KMS-11 (cell line): ENCODE measurements around the gene GIMAP2.
"Not testable (repeated sequence)": the region's sequence is repeated elsewhere in the genome, so short reads cannot be mapped to it uniquely, and the experiment has no call there.

ENCODE experiments used
- H2AFZ ChIP-seq: fragments of 200-600 bp; sonication (generic); 2 replicates; pipeline ENCODE4 v1.6.1; 2016; ENCODE audit warnings: antibody characterized with exemption, mixed run types, low read depth
- H3K27ac ChIP-seq: fragments of 200-600 bp; sonication (generic); 2 replicates; pipeline ENCODE4 v1.6.1; 2016; ENCODE audit warnings: mild to moderate bottlenecking, mixed run types
- H3K27me3 ChIP-seq: fragments of 200-600 bp; sonication (generic); 2 replicates; pipeline ENCODE4 v1.6.1; 2017; ENCODE audit warnings: mild to moderate bottlenecking, low read depth, mixed run types, moderate library complexity; ENCODE audit not compliant: insufficient read depth
- H3K36me3 ChIP-seq: fragments of 200-600 bp; sonication (generic); 2 replicates; pipeline ENCODE4 v1.6.1; 2017; ENCODE audit warnings: mild to moderate bottlenecking, mixed run types; ENCODE audit not compliant: insufficient read depth
- H3K4me1 ChIP-seq: fragments of 200-600 bp; sonication (generic); 2 replicates; pipeline ENCODE4 v1.6.1; 2016; ENCODE audit warnings: mild to moderate bottlenecking, low read depth, mixed run types; ENCODE audit not compliant: poor library complexity, severe bottlenecking
- H3K4me2 ChIP-seq: fragments of 200-600 bp; sonication (generic); 2 replicates; pipeline ENCODE4 v1.7.0; 2016; ENCODE audit warnings: mild to moderate bottlenecking, mixed run types
- H3K4me3 ChIP-seq: fragments of 200-600 bp; sonication (generic); IDR thresholded peaks from 2 replicates; pipeline ENCODE4 v1.6.1; 2017; ENCODE audit warnings: low read depth, low read length, mixed read lengths; ENCODE audit not compliant: insufficient read depth
- H3K79me2 ChIP-seq: fragments of 200-600 bp; sonication (generic); 2 replicates; pipeline ENCODE4 v1.6.1; 2016; ENCODE audit warnings: low read depth, mixed run types; ENCODE audit not compliant: insufficient read depth
- H3K9ac ChIP-seq: fragments of 200-600 bp; sonication (generic); 2 replicates; pipeline ENCODE4 v1.6.1; 2016; ENCODE audit warnings: mild to moderate bottlenecking, mixed run types
- H4K20me1 ChIP-seq: fragments of 200-600 bp; sonication (generic); 2 replicates; pipeline ENCODE4 v1.6.1; 2016; ENCODE audit warnings: mild to moderate bottlenecking, mixed run types; ENCODE audit not compliant: insufficient read depth
- TF ChIP-seq, protein P1 (sequence below): fragments of 200-600 bp; sonication (generic); conservative IDR thresholded peaks from 2 replicates; pipeline ENCODE4 v1.6.1; 2017; ENCODE audit warnings: low read depth, mild to moderate bottlenecking, antibody characterized with exemption, low read length, moderate library complexity, mixed read lengths

The GIMAP2 gene

DNA sequence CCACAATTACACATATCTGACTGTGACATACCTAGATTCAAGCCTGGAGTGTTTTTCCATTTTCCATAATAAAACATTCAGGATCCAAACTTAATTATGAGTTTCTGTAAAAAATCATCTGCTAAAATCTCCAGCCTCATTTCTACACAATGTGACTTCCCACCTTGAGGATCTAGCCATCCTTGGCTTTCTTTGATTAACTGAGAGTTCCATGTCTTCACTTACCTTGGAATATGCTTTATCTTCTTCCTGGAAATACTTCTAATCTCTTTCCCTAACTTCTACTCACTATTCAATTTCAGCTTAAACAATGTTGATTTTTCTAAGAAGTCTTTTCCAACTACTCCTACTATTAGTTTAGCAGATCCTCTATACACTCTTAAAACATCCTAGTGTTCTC is 16.5 kb upstream of the GIMAP2 start:
- Histone ChIP-seq H3K4me2 (no peak overlapping the region), H3K27ac (no peak overlapping the region), H3K36me3 (no peaks in the 10 kb centered on the region), H3K79me2 (no peaks in the 10 kb centered on the region), H2AFZ (no peak overlapping the region), H3K9ac (no peak overlapping the region), H4K20me1 (no peaks in the 10 kb centered on the region), H3K27me3 (no peaks in the 10 kb centered on the region), H3K4me1 (no peaks in the 10 kb centered on the region), H3K4me3 (no peak overlapping the region)
- TF ChIP-seq, protein P1, sequence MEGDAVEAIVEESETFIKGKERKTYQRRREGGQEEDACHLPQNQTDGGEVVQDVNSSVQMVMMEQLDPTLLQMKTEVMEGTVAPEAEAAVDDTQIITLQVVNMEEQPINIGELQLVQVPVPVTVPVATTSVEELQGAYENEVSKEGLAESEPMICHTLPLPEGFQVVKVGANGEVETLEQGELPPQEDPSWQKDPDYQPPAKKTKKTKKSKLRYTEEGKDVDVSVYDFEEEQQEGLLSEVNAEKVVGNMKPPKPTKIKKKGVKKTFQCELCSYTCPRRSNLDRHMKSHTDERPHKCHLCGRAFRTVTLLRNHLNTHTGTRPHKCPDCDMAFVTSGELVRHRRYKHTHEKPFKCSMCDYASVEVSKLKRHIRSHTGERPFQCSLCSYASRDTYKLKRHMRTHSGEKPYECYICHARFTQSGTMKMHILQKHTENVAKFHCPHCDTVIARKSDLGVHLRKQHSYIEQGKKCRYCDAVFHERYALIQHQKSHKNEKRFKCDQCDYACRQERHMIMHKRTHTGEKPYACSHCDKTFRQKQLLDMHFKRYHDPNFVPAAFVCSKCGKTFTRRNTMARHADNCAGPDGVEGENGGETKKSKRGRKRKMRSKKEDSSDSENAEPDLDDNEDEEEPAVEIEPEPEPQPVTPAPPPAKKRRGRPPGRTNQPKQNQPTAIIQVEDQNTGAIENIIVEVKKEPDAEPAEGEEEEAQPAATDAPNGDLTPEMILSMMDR, result no peak

DNA sequence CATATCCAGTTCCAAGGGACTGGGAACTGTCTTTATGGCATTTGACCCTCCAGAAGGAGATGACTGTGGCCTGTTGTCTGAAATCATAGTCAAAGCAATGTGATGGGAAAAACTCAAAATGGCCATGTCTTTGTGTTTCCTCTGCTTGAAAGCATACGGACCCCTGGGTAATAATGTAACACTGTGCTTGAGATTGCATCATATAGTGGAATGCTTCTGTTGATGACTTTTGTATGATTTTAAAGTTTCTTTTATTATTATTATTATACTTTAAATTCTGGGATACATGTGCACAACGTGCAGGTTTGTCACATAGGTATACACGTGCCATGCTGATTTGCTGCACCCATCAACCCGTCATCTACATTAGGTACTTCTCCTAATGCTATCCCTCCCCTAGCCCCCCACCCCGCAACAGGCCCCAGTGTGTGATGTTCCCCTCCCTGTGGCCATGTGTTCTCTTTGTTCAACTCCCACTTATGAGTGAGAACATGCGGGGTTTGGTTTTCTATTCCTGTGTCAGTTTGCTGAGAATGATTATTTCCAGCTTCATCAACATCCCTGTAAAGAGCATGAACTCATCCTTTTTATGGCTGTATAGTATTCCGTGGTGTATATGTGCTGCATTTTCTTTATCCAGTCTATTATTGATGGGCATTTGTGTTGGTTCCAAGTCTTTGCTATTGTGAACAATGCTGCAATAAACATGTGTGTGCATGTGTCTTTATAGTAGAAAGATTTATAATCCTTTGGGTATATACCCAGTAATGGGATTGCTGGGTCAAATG is 13.5 kb upstream of the GIMAP2 start:
- not testable (repeated sequence) for H3K27ac ChIP-seq, H3K36me3 ChIP-seq, H3K4me2 ChIP-seq, H3K79me2 ChIP-seq, H3K9ac ChIP-seq, H4K20me1 ChIP-seq, H3K4me1 ChIP-seq, H3K27me3 ChIP-seq, H2AFZ ChIP-seq, H3K4me3 ChIP-seq

DNA sequence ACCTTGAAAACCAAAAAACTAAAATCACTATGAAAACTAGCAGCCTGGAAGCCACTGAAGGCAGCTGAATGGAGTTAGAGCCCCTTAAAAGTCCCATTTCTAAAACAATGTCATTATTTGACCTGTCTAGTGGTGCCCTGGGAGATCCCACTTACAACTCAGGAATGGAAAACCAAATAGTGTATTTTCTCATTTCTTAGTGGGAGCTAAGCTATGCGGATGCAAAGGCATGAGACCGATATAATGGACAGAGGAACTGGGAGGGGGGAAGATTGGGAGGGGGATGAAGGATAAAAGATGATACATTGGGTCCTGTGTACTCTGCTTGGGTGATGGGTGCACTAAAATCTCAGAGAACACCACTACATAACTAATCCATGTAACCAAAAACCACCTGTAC is 9.8 kb upstream of the GIMAP2 start:
- no peaks in the 10 kb centered on the region for H3K79me2 ChIP-seq
- no peaks in the 10 kb centered on the region for H3K36me3 ChIP-seq
- no peaks in the 10 kb centered on the region for H3K4me1 ChIP-seq
- no peak overlapping the region for H3K4me3 ChIP-seq
- no peaks in the 10 kb centered on the region for H3K27me3 ChIP-seq
- H3K4me2 ChIP-seq, result no peak overlapping the region
- no peak overlapping the region for H2AFZ ChIP-seq
- H4K20me1 ChIP-seq, result no peaks in the 10 kb centered on the region
- H3K27ac ChIP-seq, result no peak overlapping the region
- H3K9ac ChIP-seq, result no peak overlapping the region
- TF ChIP-seq, protein P1, result no peak

DNA sequence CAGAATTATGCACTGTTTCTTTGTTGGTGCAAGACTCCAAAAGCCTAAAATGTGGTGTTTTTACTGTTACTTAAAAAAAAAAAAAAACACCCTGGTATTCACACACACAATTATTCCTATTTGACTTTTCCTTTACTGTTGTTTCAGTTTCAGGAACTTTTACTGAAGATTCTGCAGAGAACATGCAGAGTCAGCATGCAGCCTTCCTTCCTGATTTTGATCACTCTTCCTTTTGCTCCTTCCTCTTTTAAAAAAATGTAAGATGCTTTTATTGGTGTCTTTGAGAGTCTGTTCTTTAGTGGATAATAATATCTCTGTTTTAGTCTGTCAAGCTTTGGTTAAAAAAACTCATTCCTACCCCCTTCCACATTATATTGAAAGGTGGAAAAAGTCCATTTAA is 9.2 kb upstream of the GIMAP2 start:
- not testable (repeated sequence) for H3K27me3 ChIP-seq, H3K79me2 ChIP-seq, H3K4me1 ChIP-seq, H3K27ac ChIP-seq, H4K20me1 ChIP-seq, H3K9ac ChIP-seq, H3K36me3 ChIP-seq, H2AFZ ChIP-seq, H3K4me3 ChIP-seq, H3K4me2 ChIP-seq

DNA sequence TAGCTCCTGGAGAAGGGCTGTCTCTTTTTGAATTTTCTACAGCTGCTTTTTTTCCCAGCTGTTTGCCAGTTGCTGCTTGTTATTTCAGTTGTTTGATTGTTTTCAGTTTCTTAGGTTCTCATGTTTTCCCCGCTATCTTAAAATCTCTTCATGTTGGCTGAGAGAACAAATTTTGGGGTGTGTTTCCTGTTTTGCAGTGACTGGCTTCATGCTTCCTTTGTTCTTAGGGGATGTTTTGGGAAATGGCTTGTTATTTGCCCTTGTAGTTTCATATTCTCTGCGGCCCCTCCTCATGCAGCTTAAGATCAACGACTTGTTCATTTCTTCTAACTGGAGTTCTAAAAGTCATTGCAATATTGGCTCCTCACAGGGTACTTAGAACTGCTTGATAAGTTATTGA is 8.7 kb upstream of the GIMAP2 start:
- not testable (repeated sequence) for H3K79me2 ChIP-seq, H3K4me3 ChIP-seq, H3K27ac ChIP-seq, H3K27me3 ChIP-seq, H2AFZ ChIP-seq, H3K36me3 ChIP-seq, H4K20me1 ChIP-seq, H3K4me1 ChIP-seq, H3K9ac ChIP-seq, H3K4me2 ChIP-seq

DNA sequence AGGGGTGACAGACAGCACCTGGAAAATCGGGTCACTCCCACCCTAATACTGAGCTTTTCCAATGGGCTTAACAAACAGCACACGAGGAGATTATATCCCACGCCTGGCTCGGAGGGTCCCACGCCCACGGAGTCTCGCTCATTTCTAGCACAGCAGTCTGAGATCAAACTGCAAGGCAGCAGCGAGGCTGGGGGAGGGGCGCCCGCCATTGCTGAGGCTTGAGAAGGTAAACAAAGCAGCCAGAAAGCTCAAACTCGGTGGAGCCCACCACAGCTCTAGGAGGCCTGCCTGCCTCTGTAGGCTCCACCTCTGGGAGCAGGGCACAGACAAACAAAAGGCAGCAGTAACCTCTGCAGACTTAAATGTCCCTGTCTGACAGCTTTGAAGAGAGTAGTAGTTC is 6.9 kb upstream of the GIMAP2 start:
- not testable (repeated sequence) for H3K4me2 ChIP-seq, H3K9ac ChIP-seq, H3K27me3 ChIP-seq, H3K79me2 ChIP-seq, H3K4me3 ChIP-seq, H4K20me1 ChIP-seq, H2AFZ ChIP-seq, H3K36me3 ChIP-seq, H3K4me1 ChIP-seq, H3K27ac ChIP-seq

DNA sequence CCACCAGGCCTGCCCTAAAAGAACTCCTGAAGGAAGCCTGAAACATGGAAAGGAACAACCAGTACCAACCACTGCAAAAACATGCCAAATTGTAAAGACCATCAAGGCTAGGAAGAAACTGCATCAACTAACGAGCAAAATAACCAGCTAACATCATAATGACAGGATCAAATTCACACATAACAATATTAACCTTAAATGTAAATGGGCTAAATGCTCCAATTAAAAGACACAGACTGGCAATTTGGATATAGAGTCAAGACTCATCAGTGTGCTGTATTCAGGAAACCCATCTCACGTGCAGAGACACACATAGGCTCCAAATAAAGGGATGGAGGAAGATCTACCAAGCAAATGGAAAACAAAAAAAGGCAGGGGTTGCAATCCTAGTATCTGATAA is 5.1 kb upstream of the GIMAP2 start:
- not testable (repeated sequence) for H3K27me3 ChIP-seq, H3K4me1 ChIP-seq, H3K36me3 ChIP-seq, H3K27ac ChIP-seq, H4K20me1 ChIP-seq, H3K79me2 ChIP-seq, H2AFZ ChIP-seq, H3K4me3 ChIP-seq, H3K9ac ChIP-seq, H3K4me2 ChIP-seq
